CD14-positive monocyte (primary cell): Measurements from ENCODE around the gene DENND1A. TPM values are rescaled to one million over a fixed set of nuclear protein-coding genes. Genes with fewer than 3 reads are reported as not detected.

ENCODE experiments used
- DNase-seq, 3 donors: peaks; one replicate each; pipeline ENCODE4 v3.0.0-alpha.2; 2011 to 2022
- H2AFZ ChIP-seq: 2 replicates; pipeline ENCODE4 v1.6.0; 2012; ENCODE audit warnings: mild to moderate bottlenecking, low read depth, low read length, inconsistent platforms; ENCODE audit not compliant: insufficient read depth, poor library complexity, severe bottlenecking
- H3K27ac ChIP-seq, 2 donors: 1 replicate in 1 of 2; 2 replicates in 1 of 2; pipeline ENCODE4 v1.5.1; 2012 to 2013; ENCODE audit warnings: low read length in 2 of 2, control low read depth in 1 of 2, inconsistent platforms in 1 of 2, low read depth in 1 of 2, mild to moderate bottlenecking in 1 of 2
- H3K27me3 ChIP-seq, 2 donors: one replicate each; pipeline versions ENCODE4 v1.6.0 to v1.6.1; 2011 to 2013; ENCODE audit warnings: low read length in 2 of 2; ENCODE audit not compliant: control insufficient read depth in 2 of 2, insufficient read depth in 2 of 2
- H3K36me3 ChIP-seq, 2 donors: replicated peaks in 1 of 2; 1 replicate in 1 of 2; 2 replicates in 1 of 2; pipeline versions ENCODE4 v1.5.1 to v1.6.1; 2012 to 2013; ENCODE audit warnings: low read length in 2 of 2, control low read depth in 1 of 2, inconsistent platforms in 1 of 2, mild to moderate bottlenecking in 1 of 2; ENCODE audit not compliant: insufficient read depth in 2 of 2, control insufficient read depth in 1 of 2
- H3K4me1 ChIP-seq, 2 donors: 1 replicate in 1 of 2; 2 replicates in 1 of 2; pipeline versions ENCODE4 v1.5.1 to v1.6.1; 2012 to 2013; ENCODE audit warnings: low read length in 2 of 2, control low read depth in 1 of 2, inconsistent platforms in 1 of 2, mild to moderate bottlenecking in 1 of 2, moderate library complexity in 1 of 2; ENCODE audit not compliant: insufficient read depth in 2 of 2, control insufficient read depth in 1 of 2
- H3K4me2 ChIP-seq: replicated peaks from 2 replicates; pipeline ENCODE3; 2012; ENCODE audit warnings: low read length, moderate library complexity, mild to moderate bottlenecking; ENCODE audit not compliant: poor library complexity, severe bottlenecking; ENCODE audit errors: extremely low read depth
- H3K4me3 ChIP-seq, 3 experiments: fragments of 200-600 bp in 1 of 3; sonication (generic) in 1 of 3; replicated peaks in 1 of 3; 1 replicate in 2 of 3; 2 replicates in 1 of 3; pipeline ENCODE4 v1.5.1; 2011 to 2013; ENCODE audit warnings: low read length in 3 of 3, mild to moderate bottlenecking in 3 of 3, control low read depth in 2 of 3, low read depth in 2 of 3, inconsistent platforms in 1 of 3, moderate library complexity in 1 of 3
- H3K79me2 ChIP-seq: 2 replicates; pipeline ENCODE4 v1.6.0; 2012; ENCODE audit warnings: mild to moderate bottlenecking, control low read depth, inconsistent platforms, low read length, moderate library complexity; ENCODE audit not compliant: insufficient read depth
- H3K9ac ChIP-seq: 2 replicates; pipeline ENCODE4 v1.6.0; 2017; ENCODE audit warnings: low read length, mild to moderate bottlenecking; ENCODE audit not compliant: insufficient read depth, poor library complexity, severe bottlenecking
- H3K9me3 ChIP-seq, 2 donors: replicated peaks in 1 of 2; 1 replicate in 1 of 2; 2 replicates in 1 of 2; pipeline versions ENCODE4 v1.5.1 to v1.6.1; 2012 to 2013; ENCODE audit warnings: low read length in 2 of 2, control low read depth in 1 of 2; ENCODE audit not compliant: control insufficient read depth in 1 of 2, insufficient read depth in 1 of 2
- H4K20me1 ChIP-seq: 2 replicates; pipeline ENCODE4 v1.6.0; 2012; ENCODE audit warnings: mild to moderate bottlenecking, low read length, control low read depth, moderate library complexity; ENCODE audit not compliant: insufficient read depth
- H3K27ac Mint-ChIP-seq, 7 donors: one replicate each; pipeline ENCODE4 v1.8.0; 2020; ENCODE audit warnings: mild to moderate bottlenecking in 7 of 7, mixed read lengths in 7 of 7, moderate library complexity in 6 of 7, inconsistent platforms in 2 of 7
- H3K27me3 Mint-ChIP-seq, 3 donors: one replicate each; pipeline ENCODE4 v1.8.0; 2021 to 2022; ENCODE audit warnings: low read depth in 3 of 3, mild to moderate bottlenecking in 3 of 3, mixed read lengths in 3 of 3, moderate library complexity in 3 of 3, inconsistent platforms in 1 of 3
- H3K36me3 Mint-ChIP-seq, 2 donors: one replicate each; pipeline ENCODE4 v1.8.0; 2020; ENCODE audit warnings: mixed read lengths in 2 of 2, inconsistent platforms in 1 of 2, mild to moderate bottlenecking in 1 of 2
- H3K4me1 Mint-ChIP-seq: one replicate; pipeline ENCODE4 v1.8.0; 2020; ENCODE audit warnings: mild to moderate bottlenecking, mixed read lengths
- H3K4me3 Mint-ChIP-seq, 2 donors: one replicate each; pipeline ENCODE4 v1.8.0; 2020; ENCODE audit warnings: mild to moderate bottlenecking in 2 of 2, mixed read lengths in 2 of 2, moderate library complexity in 1 of 2
- H3K9me3 Mint-ChIP-seq, 7 donors: one replicate each; pipeline ENCODE4 v1.8.0; 2020 to 2022; ENCODE audit warnings: mixed read lengths in 7 of 7, mild to moderate bottlenecking in 6 of 7, moderate library complexity in 6 of 7, inconsistent platforms in 2 of 7
- CTCF ChIP-seq: fragments of 200-600 bp; IDR thresholded peaks from one replicate; pipeline ENCODE4 v1.8.0; 2022; ENCODE audit warnings: antibody characterized with exemption, mild to moderate bottlenecking
- WGBS: methylation state at CpG from one replicate; pipeline ENCODE4 v1.1.5; 2013; ENCODE audit warnings: missing lambda C conversion rate; ENCODE audit not compliant: insufficient coverage; 5-methylcytosine and 5-hydroxymethylcytosine counted together
- intact Hi-C, 2 donors: fragments of 100-400 bp; cut with micrococcal nuclease; formaldehyde crosslinking; loops; one replicate each; pipeline versions ENCODE4 v1.15.0 to v1.15.1; 2023
- polyA plus RNA-seq, 3 donors: library from polyadenylated mRNA; depleted of rRNA in 1 of 3; unstranded in 2 of 3; stranded (reverse) in 1 of 3; fragments of 300-500 nt in 2 of 3; fragments of >200 nt in 1 of 3; fragmentation: Illumina TruSeq in 2 of 3; gene quantifications; 1 replicate in 2 of 3; 2 replicates in 1 of 3; pipeline ENCODE4 v1.2.3, GENCODE V29; 2012 to 2021

DENND1A gene
- polyA plus RNA-seq, 3 donors, result 24.8 to 73.0 (median 29.4) TPM

DNA sequence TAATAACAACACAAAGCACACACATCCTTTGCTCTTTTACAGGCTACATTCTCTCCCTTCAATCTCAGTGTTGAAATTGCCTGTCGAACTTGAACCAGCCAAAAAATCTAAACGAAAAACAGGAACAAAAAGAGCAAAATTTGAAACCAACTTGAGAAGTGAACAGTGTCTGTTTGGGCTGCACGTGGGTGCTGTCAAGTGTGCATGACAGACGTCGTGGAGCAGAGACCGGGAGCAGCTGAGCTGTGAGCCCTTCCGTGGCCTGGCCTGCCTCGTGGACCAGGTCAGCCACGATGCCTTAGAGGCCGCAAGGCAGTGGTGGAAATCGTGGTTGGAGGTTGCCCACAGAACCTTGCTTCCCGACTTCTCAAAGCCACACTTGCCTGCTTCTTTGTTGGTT is 34.8 kb upstream of the DENND1A start:
- Histone ChIP-seq H3K36me3 (no peaks in the 10 kb centered on the region), H4K20me1 (no peaks in the 10 kb centered on the region), H2AFZ (peak overlapping the region; percentile 62), H3K9me3 (no peaks in the 10 kb centered on the region), H3K27me3 (peaks cover 2 to 34% of the 10 kb centered on the region in 2 donors), H3K27ac (no peak overlapping the region), H3K4me3 (no peak overlapping the region), H3K79me2 (no peaks in the 10 kb centered on the region), H3K4me1 (peaks cover 6 to 8% of the 10 kb centered on the region in 2 donors), H3K9ac (no peak overlapping the region), H3K4me2 (no peak overlapping the region)
- Mint-ChIP-seq H3K36me3 (no peaks in the 10 kb centered on the region), H3K4me1 (peaks cover 12% of the 10 kb centered on the region), H3K27me3 (peaks cover 35 to 50% (median 48%) of the 10 kb centered on the region in 3 donors), H3K4me3 (peak overlapping the region in 1 of 2 donors; percentile 61), H3K27ac (no peak overlapping the region), H3K9me3 (peaks cover 0 to 8% (median 0%) of the 10 kb centered on the region in 7 donors)
- 0% methylated on average over 9 of the region's 12 CpGs for WGBS
- TF ChIP-seq CTCF, result no peak
- intact Hi-C loops, result no loop called here
- DNase-seq, result peak in 2 of 3 donors; percentile 6 to 10

GRCh38 chr9:123960965-123961364 is 31.0 kb upstream of the DENND1A start:
- peaks cover 12% of the 10 kb centered on the region for H3K4me1 Mint-ChIP-seq
- no peaks in the 10 kb centered on the region for H3K36me3 Mint-ChIP-seq
- no peak overlapping the region for H3K4me2 ChIP-seq
- H3K4me1 ChIP-seq, result peaks cover 6 to 8% of the 10 kb centered on the region in 2 donors
- H3K9me3 Mint-ChIP-seq, result peaks cover 0 to 5% (median 0%) of the 10 kb centered on the region in 7 donors
- H3K9me3 ChIP-seq, result no peaks in the 10 kb centered on the region
- H3K79me2 ChIP-seq, result no peaks in the 10 kb centered on the region
- intact Hi-C loops, result no loop called here
- no peak for DNase-seq
- H3K27me3 ChIP-seq, result peaks cover 5 to 25% of the 10 kb centered on the region in 2 donors
- TF ChIP-seq CTCF, result no peak
- H3K36me3 ChIP-seq, result no peaks in the 10 kb centered on the region
- H3K27me3 Mint-ChIP-seq, result peaks cover 19 to 59% (median 35%) of the 10 kb centered on the region in 3 donors
- no peak overlapping the region for H3K4me3 ChIP-seq
- 54% methylated on average over 5 of the region's 6 CpGs for WGBS
- no peak overlapping the region for H3K4me3 Mint-ChIP-seq
- no peak overlapping the region for H3K27ac Mint-ChIP-seq
- H2AFZ ChIP-seq, result no peak overlapping the region
- H3K27ac ChIP-seq, result no peak overlapping the region
- H4K20me1 ChIP-seq, result no peaks in the 10 kb centered on the region
- H3K9ac ChIP-seq, result no peak overlapping the region
